ENCODE data around the gene SHISA9.

The SHISA9 gene

DNA sequence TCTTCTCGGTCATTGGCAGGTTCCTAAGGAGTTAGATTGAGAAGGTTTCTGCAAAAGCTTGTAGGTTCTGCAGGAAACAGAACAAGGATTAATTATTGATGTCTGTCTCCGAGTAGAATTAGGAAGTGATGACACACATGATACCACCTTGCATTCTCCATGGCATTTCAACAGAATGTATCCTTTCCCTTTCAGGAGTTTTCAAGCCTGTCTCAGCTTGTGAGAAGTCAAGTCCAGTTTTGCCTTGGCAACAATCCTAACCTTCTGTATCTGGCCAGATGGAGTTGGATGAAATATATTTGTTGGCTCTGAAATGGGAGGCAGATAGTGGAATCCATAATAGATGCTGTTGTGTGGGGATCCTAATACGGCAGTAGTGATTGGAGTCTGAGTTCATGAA, 235.5 kb downstream of the SHISA9 start:
- DNase-seq: no peak

DNA sequence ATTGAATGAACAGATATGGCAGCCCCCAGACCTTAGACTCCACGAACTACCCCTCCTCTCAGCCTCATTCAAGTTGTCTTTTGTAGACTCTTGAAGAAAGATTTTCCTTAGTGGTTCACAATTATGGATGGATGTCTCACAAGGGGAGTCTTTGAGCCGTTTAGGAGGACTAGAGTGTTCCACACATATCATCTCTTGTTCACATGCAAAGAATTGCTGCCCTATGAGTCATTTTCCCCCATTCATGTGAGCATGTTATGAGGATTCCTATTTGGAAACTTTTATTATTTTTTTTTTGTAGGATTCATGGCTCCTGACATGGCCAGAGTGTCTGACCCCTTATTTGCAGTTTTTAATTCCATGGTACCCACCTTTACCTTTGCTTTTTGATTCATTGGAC, 237.1 kb downstream of the SHISA9 start:
- no peak for DNase-seq

DNA sequence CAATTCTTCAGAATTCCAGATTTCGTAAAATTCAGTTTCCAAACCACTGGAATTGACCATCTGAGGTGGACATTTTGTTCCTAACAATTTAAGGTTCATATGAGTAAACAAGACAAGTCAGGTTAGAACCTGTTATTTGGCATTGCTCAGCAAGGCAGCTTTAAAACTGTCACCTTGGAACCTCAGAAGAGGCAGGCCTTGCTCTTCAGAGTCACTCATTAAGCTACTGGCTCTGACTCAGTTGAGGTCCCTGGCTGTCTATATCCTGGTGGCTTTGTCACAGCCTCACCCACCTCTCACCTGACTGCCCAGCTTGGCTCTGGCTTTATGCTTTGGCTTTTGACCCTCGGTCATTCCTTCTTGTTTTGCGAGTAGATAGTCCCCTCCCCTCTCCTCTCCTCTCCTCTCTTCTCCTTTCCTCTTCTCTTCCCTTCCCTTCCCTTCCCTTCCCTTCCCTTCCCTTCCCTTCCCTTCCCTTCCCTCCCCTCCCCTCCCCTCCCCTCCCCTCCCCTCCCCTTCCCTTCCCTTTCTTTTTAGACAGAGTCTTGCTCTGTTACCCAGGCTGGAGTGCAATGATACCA, 238.4 kb downstream of the SHISA9 start:
- no peak for DNase-seq

DNA sequence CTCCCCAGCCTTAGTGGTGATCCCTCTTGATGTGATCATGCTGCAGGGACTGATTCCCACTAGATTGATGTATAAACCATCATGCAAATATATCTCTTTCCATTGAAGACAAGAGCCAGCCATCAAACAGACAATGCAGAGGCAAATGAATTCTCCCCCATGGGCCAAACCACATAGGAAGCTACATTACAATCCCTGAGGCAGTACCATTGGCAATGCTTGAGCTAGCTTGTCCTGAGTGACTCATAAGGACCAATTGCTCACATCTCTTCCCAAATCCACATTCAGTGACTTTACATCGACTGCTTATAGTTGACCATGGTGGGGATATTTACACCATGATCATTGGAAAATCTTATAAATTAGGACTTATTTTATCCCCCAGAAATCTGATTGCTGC, 242.2 kb downstream of the SHISA9 start:
- no peak for DNase-seq

DNA sequence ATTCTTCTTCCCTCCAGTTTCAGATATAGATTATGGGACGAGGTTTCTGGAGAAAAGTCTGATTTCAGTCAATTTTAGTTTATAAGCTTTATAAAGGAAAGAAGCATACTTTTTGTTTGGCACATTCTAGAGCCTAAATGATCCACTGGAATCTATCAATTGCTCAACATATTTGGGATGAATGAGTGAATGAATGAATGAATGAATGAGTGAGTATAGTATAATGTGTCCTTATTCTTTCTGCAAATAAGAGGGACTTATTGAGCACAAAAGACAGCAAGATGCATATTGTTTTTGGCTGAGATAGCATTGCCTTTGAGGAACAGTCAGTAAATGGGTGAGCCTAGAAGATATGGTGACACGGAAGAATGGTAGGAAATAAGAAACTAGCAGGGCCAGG, 245.4 kb downstream of the SHISA9 start:
- DNase-seq: no peak

DNA sequence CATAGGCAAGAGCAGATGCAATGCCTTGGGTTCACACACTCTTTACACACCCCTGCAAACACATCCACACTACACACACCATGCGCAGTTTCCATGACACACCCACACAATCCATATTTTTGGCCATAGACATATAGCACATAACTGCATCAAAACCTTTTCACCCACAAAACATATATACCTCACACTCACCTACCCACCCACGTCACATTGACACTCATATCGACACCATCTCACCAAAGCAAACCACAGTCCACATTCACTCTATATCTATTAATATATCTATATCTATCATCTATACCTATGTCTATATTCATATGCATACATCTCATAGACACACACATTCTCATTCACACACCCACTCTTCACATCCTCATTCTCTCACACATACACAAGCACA, 246.9 kb downstream of the SHISA9 start:
- DNase-seq: no peak

DNA sequence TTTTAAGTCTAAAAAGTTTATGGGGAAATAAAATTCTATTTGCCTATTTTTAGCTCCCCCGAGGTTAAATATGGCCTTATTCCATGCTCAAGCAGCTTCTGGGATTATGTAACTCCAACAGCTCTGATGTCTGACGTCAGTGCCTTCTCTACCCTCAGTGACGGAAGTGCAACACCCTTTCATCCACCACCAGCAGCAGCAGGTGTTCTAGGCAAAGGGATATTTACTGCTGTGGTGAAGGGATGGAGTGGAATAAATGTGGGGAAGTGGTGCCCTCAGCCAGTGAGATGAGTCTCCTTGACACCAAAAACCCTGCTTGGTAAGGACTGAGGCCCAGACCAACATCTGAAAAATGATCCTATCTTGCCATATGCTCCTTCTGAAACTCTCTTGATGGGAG, 247.4 kb downstream of the SHISA9 start:
- no peak for DNase-seq

DNA sequence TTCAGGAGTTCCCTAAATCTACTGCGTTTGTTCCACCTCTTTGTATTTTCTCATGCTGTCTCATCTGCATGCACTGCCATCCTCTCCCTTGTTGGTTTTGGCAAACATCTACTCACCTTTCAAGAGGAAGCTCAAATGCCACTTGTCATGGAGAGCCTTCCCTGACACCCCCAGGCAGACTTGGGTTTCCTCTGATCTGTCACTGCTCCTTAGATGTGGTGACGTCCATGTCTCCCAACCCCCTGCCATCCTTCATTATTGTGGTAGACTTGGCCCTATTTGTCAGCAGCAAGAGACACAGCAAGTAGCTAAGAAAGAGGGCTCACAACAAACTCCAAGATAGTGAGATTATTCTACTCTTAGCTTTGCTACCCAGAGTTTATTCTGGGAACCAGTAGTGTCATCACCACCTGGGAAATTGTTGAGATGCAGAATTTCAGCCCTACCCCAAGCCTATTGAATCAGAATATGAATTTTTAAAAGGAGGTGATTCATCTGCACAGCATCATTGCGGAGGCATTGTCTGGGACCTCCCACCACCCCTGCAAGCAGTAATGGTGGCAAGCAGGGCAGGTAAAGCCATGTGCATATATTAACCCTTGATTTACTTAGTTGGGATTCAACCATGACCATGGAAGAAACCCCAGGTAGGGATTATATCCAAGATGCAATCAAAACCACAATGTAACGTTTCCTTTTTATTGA, 248.9 kb downstream of the SHISA9 start:
- DNase-seq: no peak

DNA sequence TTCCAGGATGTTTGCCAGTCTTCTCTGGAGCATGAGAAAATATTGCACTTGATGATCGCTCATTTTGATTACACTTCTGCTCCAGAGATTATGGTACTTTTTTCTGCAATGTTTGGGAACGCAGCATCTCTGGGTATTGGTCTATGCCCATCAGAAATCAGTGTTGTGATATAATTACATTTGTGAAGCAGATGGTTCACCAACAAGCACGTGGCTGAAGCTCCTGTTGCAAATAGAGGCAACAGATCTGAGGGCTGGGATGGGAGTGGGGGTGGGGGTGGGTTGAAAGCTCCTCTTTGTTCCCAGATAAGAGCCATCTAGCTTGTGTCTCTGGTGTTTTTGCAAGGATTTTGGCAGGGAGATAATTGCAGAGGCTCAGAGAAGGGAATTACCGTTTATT, 252.3 kb downstream of the SHISA9 start:
- DNase-seq: no peak

DNA sequence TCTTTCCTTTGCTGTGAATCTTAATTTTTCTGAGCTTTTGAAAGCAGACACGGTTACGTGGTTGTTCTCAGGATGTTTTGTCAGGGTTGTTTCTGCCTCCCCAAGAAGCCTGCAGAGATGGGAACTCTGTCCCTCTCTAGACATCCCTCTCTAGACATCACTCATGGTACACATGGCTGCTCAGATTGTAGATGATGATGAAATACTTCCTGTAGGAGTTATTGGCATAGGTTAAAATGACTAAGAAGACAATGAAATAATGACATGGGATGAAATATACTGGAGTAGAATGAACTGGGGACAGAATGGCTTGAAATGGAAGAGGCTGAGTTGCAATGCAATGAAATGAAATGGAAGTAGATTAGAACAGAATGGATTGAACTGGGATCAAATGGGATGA, 253.4 kb downstream of the SHISA9 start:
- no peak for DNase-seq

DNA sequence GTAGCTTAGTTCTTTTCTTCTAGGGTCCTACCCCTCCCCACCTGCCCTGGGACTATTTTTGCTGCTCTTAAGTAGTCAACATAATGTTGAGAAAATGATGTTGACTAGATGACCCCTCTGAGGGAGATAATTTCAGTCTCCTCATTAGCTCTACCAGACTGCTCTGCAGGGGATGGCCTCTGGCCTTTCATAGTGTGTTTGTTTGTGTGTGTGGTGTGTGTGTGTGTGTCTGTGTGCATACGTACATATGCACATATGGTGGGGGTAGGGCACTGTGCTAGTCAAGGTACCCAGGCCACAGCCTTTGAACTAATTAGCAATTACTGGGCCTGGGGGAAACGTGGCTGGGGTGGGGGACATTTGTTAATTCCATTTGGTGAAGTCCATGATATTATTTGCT, 254.0 kb downstream of the SHISA9 start:
- DNase-seq: no peak

DNA sequence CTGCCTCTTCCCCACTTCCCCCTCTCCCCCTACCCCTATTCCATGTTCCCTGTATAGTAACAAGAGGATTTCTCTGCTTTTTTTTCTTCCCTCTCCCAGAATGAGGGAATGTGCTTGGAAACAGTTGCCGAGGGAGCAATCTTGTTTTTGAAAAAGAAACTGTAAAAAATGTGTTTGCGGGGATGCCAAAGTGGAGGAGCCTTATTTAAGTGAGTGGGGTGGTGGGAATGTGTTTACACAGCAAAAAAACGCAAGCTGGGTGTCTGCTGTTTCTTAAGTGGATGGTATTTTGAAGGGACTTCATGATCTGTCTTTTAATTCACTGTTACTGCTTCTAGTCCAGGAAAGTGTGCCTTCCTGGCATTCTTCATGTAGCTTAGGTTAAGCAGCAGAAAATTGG, 254.4 kb downstream of the SHISA9 start:
- DNase-seq: no peak

DNA sequence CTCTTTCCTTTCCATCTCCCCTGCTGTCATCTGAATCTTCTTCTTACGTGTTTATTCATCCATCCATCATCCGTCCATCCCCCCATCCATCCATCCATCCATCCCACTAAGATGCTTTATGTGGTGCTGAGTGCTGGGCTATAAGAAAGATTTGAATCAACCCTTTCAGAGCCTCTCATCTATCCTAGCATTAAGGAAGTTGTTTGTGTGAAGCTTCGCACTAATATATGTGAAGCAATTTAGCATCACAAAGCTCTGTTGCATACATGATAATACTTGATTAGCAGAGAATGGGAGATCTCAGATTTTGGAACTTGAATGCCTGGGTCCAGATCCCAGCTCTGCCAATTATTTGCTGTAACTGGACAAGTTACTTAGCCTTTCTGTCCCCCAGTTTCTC, 255.7 kb downstream of the SHISA9 start:
- DNase-seq: no peak

DNA sequence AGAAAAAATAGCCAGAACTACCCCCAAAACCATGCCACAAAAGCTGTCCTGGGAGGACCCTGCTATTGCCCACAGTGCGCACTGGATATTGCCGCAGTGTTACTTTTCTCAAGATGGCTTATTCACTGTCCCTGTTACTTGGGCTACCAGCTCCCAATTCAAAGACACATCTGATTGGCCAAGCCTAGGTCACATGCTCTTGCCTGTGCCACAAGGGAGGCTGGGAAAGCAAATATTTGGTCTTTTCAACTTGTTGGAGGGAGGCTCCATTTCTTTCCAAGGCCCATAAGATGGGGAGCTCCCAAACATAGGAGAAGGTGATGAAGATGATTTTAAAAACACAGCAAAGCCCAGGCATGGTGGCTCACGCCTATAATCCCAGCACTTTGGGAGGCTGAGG, 257.0 kb downstream of the SHISA9 start:
- no peak for DNase-seq

DNA sequence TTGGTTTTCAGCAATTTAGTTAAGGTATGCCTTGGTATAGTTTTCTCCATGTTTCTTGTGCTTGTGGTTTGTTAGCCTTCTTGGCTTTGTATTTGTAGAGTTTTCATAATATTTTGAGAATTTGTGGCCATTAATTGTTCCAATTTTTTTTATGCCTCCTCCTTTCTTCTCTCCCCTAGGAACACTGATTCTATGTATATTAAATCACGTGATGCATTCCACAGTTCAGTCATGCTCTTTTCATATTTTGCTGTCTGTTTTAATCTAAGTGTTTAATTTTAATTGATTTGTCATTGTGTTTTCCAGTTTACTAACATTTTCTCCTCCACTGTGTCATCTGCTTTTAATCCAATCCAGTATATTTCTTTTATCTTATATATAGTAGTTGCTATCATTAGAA, 263.6 kb downstream of the SHISA9 start:
- DNase-seq: no peak

DNA sequence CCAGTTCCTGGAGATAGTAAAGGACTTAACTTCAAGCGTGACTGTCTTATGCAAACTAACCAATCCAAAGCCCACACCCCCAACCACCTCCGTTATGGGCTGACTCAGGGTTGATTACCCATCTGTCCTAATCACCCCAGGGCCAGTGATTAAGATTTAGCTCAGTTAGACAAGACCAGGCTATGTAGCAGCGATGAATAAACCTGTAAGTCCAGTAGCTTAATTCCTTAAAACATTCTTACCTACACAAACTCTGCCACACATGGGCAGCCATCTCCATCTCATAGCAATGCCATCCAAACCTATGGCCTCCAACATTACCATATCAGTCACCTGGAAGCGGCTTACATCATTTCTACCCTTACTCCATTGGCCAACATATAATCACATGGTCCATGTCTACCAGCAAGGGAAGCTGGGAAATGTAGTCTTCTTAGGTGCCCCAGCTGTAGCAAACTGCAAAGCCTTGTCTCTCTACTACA, 266.7 kb downstream of the SHISA9 start:
- DNase-seq: no peak

DNA sequence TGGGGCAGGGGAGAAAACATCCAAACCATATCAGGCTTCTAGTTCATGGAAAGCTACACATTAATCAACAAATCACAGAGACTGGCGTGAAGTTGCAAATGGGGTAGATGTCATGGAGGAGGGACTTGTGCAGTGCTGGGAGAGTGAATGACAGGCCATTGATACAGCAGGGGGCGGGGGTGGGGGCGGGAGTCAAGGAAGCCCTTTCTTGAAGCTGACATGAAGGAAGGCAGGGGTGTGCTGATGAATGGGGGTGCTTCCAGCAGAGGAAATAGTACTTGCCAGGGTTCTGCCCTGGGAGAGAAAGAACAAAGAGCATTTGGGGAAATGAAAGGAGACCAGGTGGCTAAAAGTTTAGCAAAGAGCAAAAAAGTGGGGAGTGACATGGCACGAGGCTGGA, 269.9 kb downstream of the SHISA9 start:
- no peak for DNase-seq

DNA sequence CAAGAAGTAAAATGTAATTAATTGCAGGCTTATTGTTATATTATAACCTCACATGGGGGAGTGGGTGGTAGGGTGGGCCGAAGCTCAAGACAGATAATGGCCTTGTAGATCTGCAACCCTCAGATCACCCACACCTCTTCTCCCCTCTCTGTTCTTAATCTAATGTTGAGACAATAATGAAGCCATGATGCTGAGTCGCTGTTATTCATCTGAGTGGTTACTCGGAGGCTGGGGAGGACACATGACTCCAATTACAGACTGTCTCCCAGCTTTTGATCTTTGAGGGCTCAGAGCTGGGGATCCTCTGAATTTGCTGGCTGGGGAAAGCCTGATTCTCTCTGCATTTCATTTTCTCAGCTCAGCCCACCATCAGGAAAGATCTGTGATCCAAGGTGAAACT, 275.3 kb downstream of the SHISA9 start:
- no peak for DNase-seq

DNA sequence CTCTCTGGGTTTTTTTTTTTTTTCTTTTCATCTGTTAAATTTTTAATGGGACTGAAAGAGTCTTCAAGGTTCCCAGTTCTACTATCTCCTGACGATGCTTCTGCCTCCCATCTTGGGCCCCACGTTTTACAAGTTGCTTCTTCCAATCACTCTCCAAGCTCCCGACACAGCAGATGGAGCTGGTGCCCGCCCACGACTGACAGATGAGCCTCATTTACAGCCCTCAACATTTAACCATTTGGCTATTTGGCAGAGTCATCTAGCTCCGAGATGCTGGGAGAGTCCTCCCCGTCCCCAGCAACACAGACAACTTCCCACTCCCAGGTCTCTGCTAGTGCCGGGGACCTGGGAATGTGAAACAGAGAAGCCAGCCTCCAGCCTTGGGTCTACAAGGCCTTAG, 276.9 kb downstream of the SHISA9 start:
- no peak for DNase-seq

DNA sequence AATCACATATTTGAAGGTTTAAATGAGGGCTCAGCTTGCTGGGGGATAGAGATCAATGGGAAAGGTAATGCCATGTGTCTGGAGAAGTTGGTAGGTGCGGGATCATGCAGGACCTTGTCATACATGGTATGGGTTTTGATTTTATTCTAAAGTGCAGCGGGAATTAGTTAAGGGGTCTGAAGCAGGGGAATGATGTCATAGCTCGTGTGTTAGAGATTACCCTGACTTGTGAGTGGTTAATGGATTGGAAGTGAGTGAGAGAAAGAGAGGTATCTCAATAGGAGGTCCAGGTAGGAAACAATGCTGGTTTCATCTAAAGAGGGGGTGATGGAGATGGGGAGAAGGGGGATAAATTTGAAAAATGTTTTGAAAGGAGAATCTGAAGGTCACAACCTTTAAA, 280.0 kb downstream of the SHISA9 start:
- no peak for DNase-seq

DNA sequence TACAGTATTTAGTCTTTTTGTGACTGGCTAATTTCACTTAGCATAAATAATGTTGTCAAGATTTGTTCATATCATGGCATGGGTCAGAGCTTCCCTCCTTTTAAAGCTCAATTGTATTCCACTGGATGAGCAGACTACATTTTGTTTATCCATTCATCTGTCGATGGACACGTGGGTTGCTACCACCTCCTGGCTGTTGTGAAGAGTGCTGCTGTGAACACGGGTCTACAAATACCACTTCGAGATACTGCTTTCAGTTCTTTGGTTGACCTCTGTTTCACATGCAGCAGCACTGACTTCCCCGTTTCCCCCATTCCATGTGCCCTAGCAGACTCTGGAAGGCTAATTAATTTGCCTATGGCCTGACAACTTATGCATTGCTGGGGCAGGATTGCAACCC, 285.4 kb downstream of the SHISA9 start:
- DNase-seq: no peak

DNA sequence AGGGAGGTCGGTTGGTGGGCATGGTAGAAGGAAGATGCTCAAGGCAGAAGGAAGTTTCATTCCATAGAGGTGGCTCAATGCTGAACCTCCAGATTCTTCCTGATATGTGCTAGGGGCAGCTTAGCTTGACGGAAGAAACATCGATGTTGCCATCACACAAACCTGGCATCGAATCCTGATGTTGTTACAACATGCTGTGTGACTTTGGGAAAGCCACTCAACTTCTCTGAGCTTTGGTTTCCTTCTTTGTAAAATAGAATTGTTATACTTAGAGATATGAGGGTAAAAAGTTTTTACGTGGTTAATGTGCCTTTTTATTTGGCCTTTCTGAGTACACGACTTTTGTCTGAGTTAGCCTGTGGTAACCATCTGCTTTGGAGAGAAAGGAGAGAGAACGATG, 287.9 kb downstream of the SHISA9 start:
- no peak for DNase-seq

DNA sequence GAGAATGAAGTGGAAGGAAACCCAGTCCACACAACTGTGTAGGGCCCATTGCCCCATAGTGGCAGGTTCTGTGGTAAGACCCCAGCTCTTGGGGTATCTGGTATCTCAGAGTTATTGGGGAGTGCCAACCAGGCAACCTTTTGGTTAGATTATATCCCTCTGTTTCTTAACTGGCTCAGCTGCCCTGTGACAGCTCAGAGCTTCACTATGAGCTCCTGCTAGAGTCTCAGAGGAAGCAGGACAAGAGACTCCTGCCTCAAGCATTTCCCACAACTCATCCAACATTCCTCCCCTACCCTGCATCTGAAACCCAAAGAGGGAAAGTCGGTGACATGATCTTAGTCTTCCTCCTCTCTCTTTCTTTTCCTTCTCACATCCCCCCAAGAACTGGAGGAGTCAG, 292.3 kb downstream of the SHISA9 start:
- DNase-seq: no peak

DNA sequence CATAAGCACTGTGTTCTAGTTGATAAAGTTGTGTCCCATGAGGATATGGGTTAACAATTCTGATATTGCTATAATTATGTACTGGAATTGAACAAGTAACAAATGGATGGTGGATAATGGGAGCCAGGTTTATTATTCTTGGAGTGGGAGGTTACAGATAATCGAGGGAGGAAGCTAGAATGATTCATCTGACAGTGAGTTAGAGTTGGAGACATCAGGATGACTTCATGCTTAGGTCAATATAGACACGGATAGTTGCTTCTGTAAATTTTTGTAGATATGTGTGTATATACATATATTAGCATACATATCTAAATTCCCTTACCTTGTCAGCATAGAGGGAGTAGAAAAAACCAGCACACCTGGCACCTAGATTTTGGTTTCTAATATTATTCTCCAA, 293.4 kb downstream of the SHISA9 start:
- DNase-seq: no peak

DNA sequence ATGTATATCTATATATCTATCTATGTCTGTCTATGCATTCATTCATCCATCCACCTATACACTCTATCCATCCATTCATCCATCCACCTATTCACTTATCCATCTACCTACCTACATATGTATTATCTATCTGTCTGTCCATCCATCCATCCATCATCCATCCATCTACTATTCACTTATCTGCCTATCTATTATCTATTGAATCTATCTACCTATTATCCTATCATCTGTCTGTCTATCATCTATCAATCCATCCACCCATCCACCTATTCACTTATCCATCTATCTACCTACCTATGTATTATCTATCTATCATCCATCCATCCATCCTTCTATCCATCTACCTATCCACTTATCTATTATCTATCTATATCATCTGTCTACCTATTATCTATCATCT, 302.3 kb downstream of the SHISA9 start:
- DNase-seq: no peak

Measured in bone marrow (tissue), 2 donors.